Measurements from ENCODE around the gene FYCO1.

DNA sequence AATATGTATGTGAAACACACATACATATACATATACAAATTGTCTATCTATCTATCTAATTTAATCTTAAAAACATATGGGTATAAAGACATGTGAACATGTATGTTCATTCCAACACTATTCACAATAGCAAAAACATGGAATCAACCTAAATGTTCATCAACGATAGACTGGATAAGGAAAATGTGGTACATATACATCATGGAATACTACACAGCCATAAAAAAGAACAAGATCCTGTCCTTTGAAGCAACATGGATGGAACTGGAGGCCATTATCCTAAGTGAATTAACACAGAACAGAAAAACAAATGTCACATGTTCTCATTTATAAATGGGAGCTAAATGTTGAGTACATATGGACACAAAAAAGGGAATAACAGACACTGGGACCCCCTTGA lies 103.5 kb downstream of the FYCO1 start:
- TF ChIP-seq, protein P1, sequence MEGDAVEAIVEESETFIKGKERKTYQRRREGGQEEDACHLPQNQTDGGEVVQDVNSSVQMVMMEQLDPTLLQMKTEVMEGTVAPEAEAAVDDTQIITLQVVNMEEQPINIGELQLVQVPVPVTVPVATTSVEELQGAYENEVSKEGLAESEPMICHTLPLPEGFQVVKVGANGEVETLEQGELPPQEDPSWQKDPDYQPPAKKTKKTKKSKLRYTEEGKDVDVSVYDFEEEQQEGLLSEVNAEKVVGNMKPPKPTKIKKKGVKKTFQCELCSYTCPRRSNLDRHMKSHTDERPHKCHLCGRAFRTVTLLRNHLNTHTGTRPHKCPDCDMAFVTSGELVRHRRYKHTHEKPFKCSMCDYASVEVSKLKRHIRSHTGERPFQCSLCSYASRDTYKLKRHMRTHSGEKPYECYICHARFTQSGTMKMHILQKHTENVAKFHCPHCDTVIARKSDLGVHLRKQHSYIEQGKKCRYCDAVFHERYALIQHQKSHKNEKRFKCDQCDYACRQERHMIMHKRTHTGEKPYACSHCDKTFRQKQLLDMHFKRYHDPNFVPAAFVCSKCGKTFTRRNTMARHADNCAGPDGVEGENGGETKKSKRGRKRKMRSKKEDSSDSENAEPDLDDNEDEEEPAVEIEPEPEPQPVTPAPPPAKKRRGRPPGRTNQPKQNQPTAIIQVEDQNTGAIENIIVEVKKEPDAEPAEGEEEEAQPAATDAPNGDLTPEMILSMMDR (conservative IDR thresholded peaks at IDR 0.05), result no peak
- TF ChIP-seq EZH2 (IDR thresholded peaks at IDR 0.05; ENCODE audit: low read depth), result no peak
